PC-3 (cell line): ENCODE results near the gene PCAT7.
A peak's percentile ranks its signal among the peaks of the same experiment; 100 is the strongest.

Experiments
- CTCF ChIP-seq: fragments of 300-600 bp; sonication (generic); conservative IDR thresholded peaks from 2 replicates; pipeline ENCODE4 v1.5.1; 2017; ENCODE audit warnings: antibody characterized with exemption, low read depth, mild to moderate bottlenecking, low read length
- EZH2 ChIP-seq: fragments of 300-600 bp; sonication (generic); IDR thresholded peaks from one replicate; pipeline ENCODE4 v1.6.1; 2017; ENCODE audit warnings: antibody characterized with exemption, mild to moderate bottlenecking, low read length; ENCODE audit not compliant: unreplicated experiment
- EZH2phosphoT487 ChIP-seq: fragments of 300-600 bp; sonication (generic); IDR thresholded peaks from 2 replicates; pipeline ENCODE4 v1.6.1; 2018; ENCODE audit warnings: mild to moderate bottlenecking, antibody characterized with exemption, low read length, borderline replicate concordance

DNA sequence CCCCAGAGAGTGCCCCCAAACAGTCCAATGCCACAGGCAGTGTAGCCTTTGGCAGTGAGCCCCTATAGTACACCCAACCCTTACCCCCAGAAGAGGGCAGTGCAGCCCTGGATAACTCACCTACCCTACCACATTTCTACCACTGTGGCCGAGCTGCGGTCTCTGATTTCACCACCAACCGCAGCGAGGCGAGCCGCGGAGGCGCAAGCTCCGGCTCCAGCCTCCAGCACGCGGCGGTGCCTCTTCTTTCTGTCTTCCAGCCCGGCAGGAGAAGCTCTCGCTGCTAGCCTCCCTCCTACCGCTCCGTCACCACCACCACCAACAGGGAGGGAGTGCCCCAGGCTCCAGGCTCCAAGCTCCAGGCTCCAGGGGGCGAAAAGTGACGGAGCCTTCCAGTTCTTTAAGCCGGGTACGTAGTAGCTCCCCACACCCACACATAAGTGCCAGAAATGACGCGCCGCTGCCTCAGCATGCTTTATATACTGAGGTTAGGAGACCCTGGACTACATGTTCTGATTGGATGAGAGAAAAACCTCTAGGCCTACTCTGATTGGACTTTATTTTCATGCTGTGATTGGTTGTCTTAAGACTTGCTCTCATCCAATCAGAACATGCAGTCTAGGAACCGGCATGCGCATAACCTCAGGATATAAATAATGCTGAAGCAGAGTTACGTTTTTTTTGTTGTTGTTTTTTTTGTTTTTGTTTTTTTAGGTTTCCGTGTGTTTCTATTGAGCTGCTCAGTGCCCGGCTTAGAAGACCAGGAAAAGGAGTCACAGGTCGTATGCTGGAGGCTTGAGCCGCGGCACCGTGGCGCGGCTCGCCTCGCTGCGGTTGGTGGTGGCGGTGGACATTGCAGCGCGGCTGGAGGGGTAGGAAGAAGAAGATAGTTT lies at the start of gene PCAT7:
- TF ChIP-seq EZH2: no peak
- peak; percentile 69 for TF ChIP-seq CTCF
- TF ChIP-seq EZH2phosphoT487: no peak
